Adrenal gland (tissue), 5 donors: ENCODE measurements around the gene PWP1.

Source experiments
- CTCF ChIP-seq, 6 experiments: fragments of 450-650 bp in 4 of 6; fragments of 200-600 bp in 2 of 6; sonication (generic) in 1 of 6; IDR thresholded peaks; 1 replicate in 5 of 6; 2 replicates in 1 of 6; pipeline versions ENCODE4 v1.5.1 to v1.8.0; 2016 to 2021; ENCODE audit warnings: antibody characterized with exemption in 6 of 6, mild to moderate bottlenecking in 2 of 6, moderate library complexity in 1 of 6
- POLR2A ChIP-seq, 2 donors: fragments of 450-650 bp; IDR thresholded peaks; one replicate each; pipeline ENCODE4 v1.6.1; 2017; ENCODE audit warnings: antibody characterized with exemption in 2 of 2, mild to moderate bottlenecking in 2 of 2, moderate library complexity in 1 of 2
- donor health status: DM: no; HTN: no; CAD: no.

- TF ChIP-seq CTCF (IDR thresholded peaks at IDR 0.05) (no peak), POLR2A (IDR thresholded peaks at IDR 0.05) (no peak)
Measured at GRCh38 chr12:107645630-107646333, 39.8 kb upstream of the PWP1 start.
